GM18861 (cell line): ENCODE data around the gene AIRE.
"Not testable (repeated sequence)": the region's sequence is repeated elsewhere in the genome, so short reads cannot be mapped to it uniquely, and the experiment has no call there.

Source experiments
- ATAC-seq: cut with Tn5 transposase; IDR thresholded peaks from one replicate; pipeline ENCODE4 v1.9.1; 2021; ENCODE audit not compliant: unreplicated experiment

AIRE gene

GRCh38 chr21:44291078-44291935 lies 5.6 kb downstream of the AIRE start:
- ATAC-seq: no peak

GRCh38 chr21:44291936-44292811 lies 6.5 kb downstream of the AIRE start:
- no peak for ATAC-seq

- ATAC-seq: no peak
These were observed 7.1 kb downstream of the AIRE start for GRCh38 chr21:44292812-44293195.

- no peak for ATAC-seq
These were observed 8.0 kb downstream of the AIRE start for GRCh38 chr21:44293551-44294231.

- no peak for ATAC-seq
These were observed 8.9 kb downstream of the AIRE start for GRCh38 chr21:44294391-44295162.

- ATAC-seq: no peak
These were observed 9.5 kb downstream of the AIRE start for GRCh38 chr21:44295163-44295573.

GRCh38 chr21:44295646-44296045 lies 10.0 kb downstream of the AIRE start:
- no peak for ATAC-seq

GRCh38 chr21:44296103-44296519 lies 10.4 kb downstream of the AIRE start:
- no peak for ATAC-seq

- ATAC-seq: no peak
These were observed 11.2 kb downstream of the AIRE start for GRCh38 chr21:44296916-44297315.

- no peak for ATAC-seq
These were observed 12.0 kb downstream of the AIRE start for GRCh38 chr21:44297525-44298290.

GRCh38 chr21:44298301-44298700 lies 12.6 kb downstream of the AIRE start:
- no peak for ATAC-seq

- ATAC-seq: no peak
These were observed 13.4 kb downstream of the AIRE start for GRCh38 chr21:44299085-44299457.

- peak; percentile 39 for ATAC-seq
These were observed 14.0 kb downstream of the AIRE start, which contains the start of gene PFKL for GRCh38 chr21:44299458-44300261. TSS of gene PFKL (plus strand) at chr21:44300053. CDS start at chr21:44300106, 53 bp downstream.

- peak; percentile 14 for ATAC-seq
These were observed 14.7 kb downstream of the AIRE start for GRCh38 chr21:44300262-44300959.

- no peak for ATAC-seq
These were observed 15.5 kb downstream of the AIRE start for GRCh38 chr21:44301141-44301540.

GRCh38 chr21:44301961-44302406 lies 16.3 kb downstream of the AIRE start:
- no peak for ATAC-seq

- not testable (repeated sequence) for ATAC-seq
These were observed 17.1 kb downstream of the AIRE start for GRCh38 chr21:44302573-44303401.
